ENCODE results near the gene HELZ2. TPM values are rescaled to one million over a fixed set of nuclear protein-coding genes. Genes with fewer than 3 reads are reported as not detected.

HELZ2 gene
- total and polyA plus RNA-seq, 2 donors (not counting 1 experiment from before 2014, with no cell fraction given): 36.3 to 52.6 TPM

DNA sequence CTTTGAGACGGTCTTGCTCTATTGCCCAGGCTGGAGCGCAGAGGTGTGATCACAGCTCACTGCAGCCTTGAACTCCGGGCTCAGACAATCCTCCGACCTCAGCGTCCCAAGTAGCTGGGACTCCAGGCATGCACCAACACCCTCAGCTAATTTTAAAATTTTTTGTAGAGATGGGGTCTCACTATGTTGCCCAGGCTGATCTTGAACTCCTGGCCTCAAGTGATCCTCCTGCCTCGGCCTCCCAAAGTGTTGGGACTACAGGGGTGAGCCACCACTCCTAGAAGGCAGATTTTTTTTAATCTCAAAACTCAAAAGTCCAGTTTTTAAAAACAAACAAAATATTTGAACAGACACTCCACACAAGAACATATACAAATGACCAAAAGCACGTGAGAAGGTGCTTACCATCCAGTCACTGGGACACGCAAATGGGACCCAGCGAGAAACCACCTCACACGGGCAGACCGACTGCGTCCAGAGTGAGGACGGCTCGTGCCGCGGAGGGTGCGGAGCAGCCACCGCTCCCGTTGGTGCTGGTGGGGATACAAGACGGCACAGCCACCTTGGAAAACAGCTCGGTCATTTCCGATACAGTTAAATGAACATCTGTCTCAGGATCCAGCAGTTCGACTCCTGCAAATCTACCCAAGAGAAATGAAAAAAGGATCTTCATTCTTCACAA is 8.5 kb upstream of the HELZ2 start:
- H3K4me1 Mint-ChIP-seq: peaks cover 3% of the 10 kb centered on the region
- TF ChIP-seq, protein P1, sequence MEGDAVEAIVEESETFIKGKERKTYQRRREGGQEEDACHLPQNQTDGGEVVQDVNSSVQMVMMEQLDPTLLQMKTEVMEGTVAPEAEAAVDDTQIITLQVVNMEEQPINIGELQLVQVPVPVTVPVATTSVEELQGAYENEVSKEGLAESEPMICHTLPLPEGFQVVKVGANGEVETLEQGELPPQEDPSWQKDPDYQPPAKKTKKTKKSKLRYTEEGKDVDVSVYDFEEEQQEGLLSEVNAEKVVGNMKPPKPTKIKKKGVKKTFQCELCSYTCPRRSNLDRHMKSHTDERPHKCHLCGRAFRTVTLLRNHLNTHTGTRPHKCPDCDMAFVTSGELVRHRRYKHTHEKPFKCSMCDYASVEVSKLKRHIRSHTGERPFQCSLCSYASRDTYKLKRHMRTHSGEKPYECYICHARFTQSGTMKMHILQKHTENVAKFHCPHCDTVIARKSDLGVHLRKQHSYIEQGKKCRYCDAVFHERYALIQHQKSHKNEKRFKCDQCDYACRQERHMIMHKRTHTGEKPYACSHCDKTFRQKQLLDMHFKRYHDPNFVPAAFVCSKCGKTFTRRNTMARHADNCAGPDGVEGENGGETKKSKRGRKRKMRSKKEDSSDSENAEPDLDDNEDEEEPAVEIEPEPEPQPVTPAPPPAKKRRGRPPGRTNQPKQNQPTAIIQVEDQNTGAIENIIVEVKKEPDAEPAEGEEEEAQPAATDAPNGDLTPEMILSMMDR (IDR thresholded peaks at IDR 0.05): no peak
- no peak for TF ChIP-seq EZH2 (IDR thresholded peaks at IDR 0.05; ENCODE audit: borderline replicate concordance, insufficient read depth, low read depth, low read length, poor library complexity, severe bottlenecking)
- Histone ChIP-seq H3K4me3 (ENCODE audit: control extremely low read depth in 1 of 5, extremely low read depth in 1 of 5, insufficient read depth in 1 of 5, low read depth in 2 of 5, low read length in 4 of 5) (no peak overlapping the region), H3K36me3 (replicated peaks in 1 of 2; ENCODE audit: control extremely low read depth in 1 of 2, control insufficient read depth in 1 of 2, extremely low read depth in 1 of 2, insufficient read depth in 2 of 2, low read length in 1 of 2) (no peaks in the 10 kb centered on the region), H4K20me1 (ENCODE audit: control insufficient read depth, insufficient read depth, low read length, poor library complexity, severe bottlenecking) (no peaks in the 10 kb centered on the region), H3K27me3 (replicated peaks in 1 of 4; ENCODE audit: control extremely low read depth in 1 of 4, control insufficient read depth in 3 of 4, insufficient read depth in 4 of 4, low read length in 3 of 4) (no peaks in the 10 kb centered on the region), H3K4me1 (ENCODE audit: control insufficient read depth in 2 of 2, insufficient read depth in 2 of 2, low read length in 2 of 2) (peaks cover 0 to 7% of the 10 kb centered on the region in 2 donors), H3K9me3 (ENCODE audit: control extremely low read depth in 1 of 3, control insufficient read depth in 2 of 3, insufficient read depth in 1 of 3, low read length in 2 of 3) (no peaks in the 10 kb centered on the region), H3K9ac (ENCODE audit: low read length) (no peak overlapping the region), H2AFZ (ENCODE audit: insufficient read depth, low read depth, low read length, poor library complexity, severe bottlenecking) (no peak overlapping the region), H3K79me2 (ENCODE audit: control insufficient read depth, insufficient read depth, low read length) (no peaks in the 10 kb centered on the region), H3K4me2 (replicated peaks; ENCODE audit: low read depth, low read length, poor library complexity, severe bottlenecking) (no peak overlapping the region), H3K27ac (ENCODE audit: low read length in 2 of 2) (no peak overlapping the region)
- CTCF ChIA-PET: interaction anchor here (1.1 to 2.5 kb wide), 8 partner anchors 9 to 392 kb away, joined by 3 to 18 read pairs (median 5); partner anchors contain the start of genes PTK6 and TPD52L2
- no peak for ATAC-seq (ENCODE audit: low read depth)
- no peaks in the 10 kb centered on the region for H3K27me3 Mint-ChIP-seq
- no peak overlapping the region for H3K4me3 Mint-ChIP-seq
- H3K9me3 Mint-ChIP-seq (ENCODE audit: insufficient read depth): no peaks in the 10 kb centered on the region
- DNase-seq: no peak
- POLR2A ChIA-PET: interaction anchor here (1.6 kb wide), 1 partner anchor 60 kb away, joined by 5 read pairs; no protein-coding TSS in a partner anchor
- WGBS (ENCODE audit: insufficient coverage): 95% methylated on average over 18 of the region's 23 CpGs
- intact Hi-C loops (cut with micrococcal nuclease): loop anchor here (5.0 kb wide), 1 partner anchor 60 kb away; no protein-coding TSS in a partner anchor
- H3K27ac Mint-ChIP-seq: no peak overlapping the region
